ENCODE data around the gene PTPN4.

Gene PTPN4

GRCh38 chr2:119809339-119810048 is 49.8 kb downstream of the PTPN4 start:
- DNase-seq (ENCODE audit: low read depth) = no peak

GRCh38 chr2:119810049-119810630 is 50.4 kb downstream of the PTPN4 start:
- no peak for DNase-seq (ENCODE audit: low read depth)

- DNase-seq (ENCODE audit: low read depth) = no peak
Observed at GRCh38 chr2:119814216-119814615, 54.5 kb downstream of the PTPN4 start.

GRCh38 chr2:119818792-119819191 is 59.1 kb downstream of the PTPN4 start:
- no peak for DNase-seq (ENCODE audit: low read depth)

GRCh38 chr2:119819846-119820245 is 60.1 kb downstream of the PTPN4 start:
- no peak for DNase-seq (ENCODE audit: low read depth)

GRCh38 chr2:119820275-119820674 is 60.6 kb downstream of the PTPN4 start:
- DNase-seq (ENCODE audit: low read depth) = no peak

GRCh38 chr2:119821266-119821665 is 61.5 kb downstream of the PTPN4 start:
- no peak for DNase-seq (ENCODE audit: low read depth)

- DNase-seq (ENCODE audit: low read depth) = no peak
Observed at GRCh38 chr2:119823734-119824334, 64.1 kb downstream of the PTPN4 start.

GRCh38 chr2:119826370-119826961 is 66.7 kb downstream of the PTPN4 start:
- no peak for DNase-seq (ENCODE audit: low read depth)

GRCh38 chr2:119827866-119828507 is 68.3 kb downstream of the PTPN4 start:
- DNase-seq (ENCODE audit: low read depth) = no peak

- DNase-seq (ENCODE audit: low read depth) = no peak
Observed at GRCh38 chr2:119836455-119837142, 76.9 kb downstream of the PTPN4 start.

GRCh38 chr2:119837350-119837749 is 77.6 kb downstream of the PTPN4 start:
- DNase-seq (ENCODE audit: low read depth) = no peak

GRCh38 chr2:119837759-119838158 is 78.0 kb downstream of the PTPN4 start:
- DNase-seq (ENCODE audit: low read depth) = no peak

- no peak for DNase-seq (ENCODE audit: low read depth)
Observed at GRCh38 chr2:119838179-119838578, 78.5 kb downstream of the PTPN4 start.

- no peak for DNase-seq (ENCODE audit: low read depth)
Observed at GRCh38 chr2:119841550-119841949, 81.8 kb downstream of the PTPN4 start.

GRCh38 chr2:119846021-119846420 is 86.3 kb downstream of the PTPN4 start:
- DNase-seq (ENCODE audit: low read depth) = no peak

- DNase-seq (ENCODE audit: low read depth) = no peak
Observed at GRCh38 chr2:119849838-119850565, 90.3 kb downstream of the PTPN4 start.

- DNase-seq (ENCODE audit: low read depth) = no peak
Observed at GRCh38 chr2:119852214-119852613, 92.5 kb downstream of the PTPN4 start.

GRCh38 chr2:119853777-119854399 is 94.2 kb downstream of the PTPN4 start:
- no peak for DNase-seq (ENCODE audit: low read depth)

GRCh38 chr2:119856469-119856901 is 96.8 kb downstream of the PTPN4 start:
- DNase-seq (ENCODE audit: low read depth) = no peak

- DNase-seq (ENCODE audit: low read depth) = no peak
Observed at GRCh38 chr2:119857742-119858141, 98.0 kb downstream of the PTPN4 start.
